IMR-90 (cell line): ENCODE results near the gene NOM1. TPM values are rescaled to one million over a fixed set of nuclear protein-coding genes. Genes with fewer than 3 reads are reported as not detected.

ENCODE experiments used
- ATAC-seq: fragments of 200-7000 bp; cut with Tn5 transposase; 2 replicates; pipeline ENCODE4 v1.9.1; 2020; ENCODE audit warnings: low read depth, mild to moderate bottlenecking, moderate library complexity
- BruUV-seq: library from RNA; stranded (reverse); fragments of 400-500 nt; replicated peaks from 2 replicates; lab custom pipeline; 2021; lab: Mats Ljungman, UMichigan
- CTCF ChIA-PET: fragments of 300-600 bp; formaldehyde crosslinking; extraction: SDS; loops from one replicate; lab custom pipeline; 2021; ENCODE audit warnings: antibody characterized with exemption; lab: Yijun Ruan, JAX
- POLR2A ChIA-PET: fragments of 300-600 bp; sonication (Branson Sonifier 250); formaldehyde crosslinking; loops from one replicate; lab custom pipeline; 2022; ENCODE audit warnings: antibody characterized with exemption; ENCODE audit not compliant: unreplicated experiment; lab: Charles Lee
- DNase-seq: peaks from one replicate; pipeline ENCODE4 v3.0.0; 2013
- H2AFZ ChIP-seq: replicated peaks from 2 replicates; pipeline ENCODE3; 2013; ENCODE audit warnings: low read length, mild to moderate bottlenecking; ENCODE audit not compliant: poor library complexity
- H2AK5ac ChIP-seq: 2 replicates; pipeline ENCODE4 v1.6.1; 2013; ENCODE audit warnings: low read depth, low read length, inconsistent platforms
- H2AK9ac ChIP-seq: replicated peaks from 2 replicates; pipeline ENCODE3; 2013; ENCODE audit warnings: mild to moderate bottlenecking, low read depth, low read length, moderate library complexity; ENCODE audit not compliant: poor library complexity
- H2BK120ac ChIP-seq: 2 replicates; pipeline ENCODE4 v1.6.1; 2013; ENCODE audit warnings: low read depth, low read length, inconsistent platforms
- H2BK15ac ChIP-seq: 3 replicates; pipeline ENCODE4 v1.6.1; 2013; ENCODE audit warnings: low read depth, low read length, inconsistent platforms
- H2BK20ac ChIP-seq: 2 replicates; pipeline ENCODE4 v1.6.1; 2013; ENCODE audit warnings: low read depth, mild to moderate bottlenecking, inconsistent platforms, low read length, moderate library complexity
- H2BK5ac ChIP-seq: 2 replicates; pipeline ENCODE4 v1.6.1; 2013; ENCODE audit warnings: mild to moderate bottlenecking, low read depth, low read length, inconsistent platforms; ENCODE audit not compliant: poor library complexity, severe bottlenecking
- H3K14ac ChIP-seq: replicated peaks from 2 replicates; pipeline ENCODE4 v1.6.1; 2013; ENCODE audit warnings: low read depth, low read length, inconsistent platforms
- H3K18ac ChIP-seq: 2 replicates; pipeline ENCODE4 v1.6.1; 2013; ENCODE audit warnings: low read depth, low read length, control low read depth
- H3K23ac ChIP-seq: 2 replicates; pipeline ENCODE4 v1.6.1; 2013; ENCODE audit warnings: low read depth, low read length, inconsistent platforms
- H3K27ac ChIP-seq: 2 replicates; pipeline ENCODE4 v1.5.1; 2013; ENCODE audit warnings: mild to moderate bottlenecking, control low read depth, low read length; ENCODE audit not compliant: insufficient read depth
- H3K27me3 ChIP-seq: 2 replicates; pipeline ENCODE4 v1.6.1; 2013; ENCODE audit warnings: low read length; ENCODE audit not compliant: control insufficient read depth, insufficient read depth
- H3K36me3 ChIP-seq: 2 replicates; pipeline ENCODE4 v1.6.1; 2013; ENCODE audit warnings: low read length, mixed read lengths; ENCODE audit not compliant: control insufficient read depth, insufficient read depth
- H3K4ac ChIP-seq: 2 replicates; pipeline ENCODE4 v1.6.1; 2013; ENCODE audit warnings: low read depth, low read length, inconsistent platforms
- H3K4me1 ChIP-seq: 2 replicates; pipeline ENCODE4 v1.6.1; 2013; ENCODE audit warnings: low read length, mixed read lengths; ENCODE audit not compliant: control insufficient read depth, insufficient read depth
- H3K4me2 ChIP-seq: 2 replicates; pipeline ENCODE4 v1.6.1; 2013; ENCODE audit warnings: low read depth, mild to moderate bottlenecking, control low read depth, low read length, moderate library complexity
- H3K4me3 ChIP-seq: 2 replicates; pipeline ENCODE4 v1.5.1; 2013; ENCODE audit warnings: low read depth, mild to moderate bottlenecking, control low read depth, low read length, moderate library complexity; ENCODE audit not compliant: insufficient read depth
- H3K56ac ChIP-seq: 2 replicates; pipeline ENCODE4 v1.6.1; 2013; ENCODE audit warnings: low read length, inconsistent platforms; ENCODE audit not compliant: insufficient read depth; ENCODE audit errors: extremely low read depth
- H3K79me1 ChIP-seq, 2 experiments: 2 replicates each; pipeline ENCODE4 v1.6.1; 2013; ENCODE audit warnings: low read length in 2 of 2, inconsistent platforms in 1 of 2, low read depth in 1 of 2
- H3K9ac ChIP-seq: 2 replicates; pipeline ENCODE4 v1.6.1; 2013; ENCODE audit warnings: low read depth, low read length, control low read depth
- H3K9me1 ChIP-seq: 2 replicates; pipeline ENCODE4 v1.6.1; 2013; ENCODE audit warnings: low read length, inconsistent platforms; ENCODE audit not compliant: insufficient read depth
- H3K9me3 ChIP-seq: 2 replicates; pipeline ENCODE4 v1.6.1; 2013; ENCODE audit warnings: low read length; ENCODE audit not compliant: control insufficient read depth, insufficient read depth
- H4K20me1 ChIP-seq: 2 replicates; pipeline ENCODE4 v1.6.1; 2013; ENCODE audit warnings: low read length, inconsistent platforms; ENCODE audit not compliant: insufficient read depth
- H4K5ac ChIP-seq: 2 replicates; pipeline ENCODE4 v1.6.1; 2013; ENCODE audit warnings: mild to moderate bottlenecking, low read depth, low read length, control low read depth
- H4K8ac ChIP-seq, 2 experiments: 2 replicates each; pipeline ENCODE4 v1.6.1; 2013; ENCODE audit warnings: low read depth in 2 of 2, low read length in 2 of 2, control low read depth in 1 of 2, inconsistent platforms in 1 of 2
- H4K91ac ChIP-seq: 2 replicates; pipeline ENCODE4 v1.6.1; 2013; ENCODE audit warnings: low read depth, low read length, inconsistent platforms; ENCODE audit not compliant: insufficient read depth
- BHLHE40 ChIP-seq: fragments of 150-350 bp; IDR thresholded peaks from 2 replicates; pipeline ENCODE4 v1.6.1; 2016; ENCODE audit warnings: mild to moderate bottlenecking, low read depth, low read length
- FOS ChIP-seq: fragments of 150-350 bp; IDR thresholded peaks from 2 replicates; pipeline ENCODE4 v1.6.1; 2016; ENCODE audit warnings: low read depth, low read length
- WGBS, 2 experiments: methylation state at CpG; one replicate each; pipeline versions ENCODE4 v1.1.5 to v1.1.7; 2013; ENCODE audit warnings: missing lambda C conversion rate in 2 of 2; ENCODE audit not compliant: insufficient read length in 1 of 2; ENCODE audit errors: extremely low coverage in 2 of 2; 5-methylcytosine and 5-hydroxymethylcytosine counted together
- dilution Hi-C: fragments of 300-500 bp; cut with HindIII; formaldehyde crosslinking; loops from one replicate; pipeline ENCODE4 v1.14.3; 2018; ENCODE audit warnings: low sequenced_read_pairs; ENCODE audit not compliant: unreplicated experiment
- in situ Hi-C: fragments of 300-500 bp; cut with MboI; formaldehyde crosslinking; loops from 3 replicates; pipeline ENCODE4 v1.14.3; 2019; ENCODE audit warnings: low sequenced_read_pairs, inconsistent platforms, mixed read lengths
- intact Hi-C: fragments of 100-400 bp; cut with micrococcal nuclease; formaldehyde crosslinking; loops from 2 replicates; pipeline ENCODE4 v1.10.0; 2022
- polyA plus RNA-seq, 3 experiments: library from polyadenylated mRNA; depleted of rRNA; stranded (reverse); fragments of >200 nt; gene quantifications; 2 replicates each; pipeline ENCODE4 v1.2.3, GENCODE V29; 2012; ENCODE audit warnings: low replicate concordance in 1 of 3
- total RNA-seq: library from RNA; depleted of rRNA; stranded (reverse); fragments of >200 nt; gene quantifications from 2 replicates; pipeline ENCODE4 v1.2.3, GENCODE V29; 2012

The NOM1 gene
- total and polyA plus RNA-seq, 2 of the 4 experiments (the other 2 are of a cell fraction): 15.3 to 15.4 TPM

DNA sequence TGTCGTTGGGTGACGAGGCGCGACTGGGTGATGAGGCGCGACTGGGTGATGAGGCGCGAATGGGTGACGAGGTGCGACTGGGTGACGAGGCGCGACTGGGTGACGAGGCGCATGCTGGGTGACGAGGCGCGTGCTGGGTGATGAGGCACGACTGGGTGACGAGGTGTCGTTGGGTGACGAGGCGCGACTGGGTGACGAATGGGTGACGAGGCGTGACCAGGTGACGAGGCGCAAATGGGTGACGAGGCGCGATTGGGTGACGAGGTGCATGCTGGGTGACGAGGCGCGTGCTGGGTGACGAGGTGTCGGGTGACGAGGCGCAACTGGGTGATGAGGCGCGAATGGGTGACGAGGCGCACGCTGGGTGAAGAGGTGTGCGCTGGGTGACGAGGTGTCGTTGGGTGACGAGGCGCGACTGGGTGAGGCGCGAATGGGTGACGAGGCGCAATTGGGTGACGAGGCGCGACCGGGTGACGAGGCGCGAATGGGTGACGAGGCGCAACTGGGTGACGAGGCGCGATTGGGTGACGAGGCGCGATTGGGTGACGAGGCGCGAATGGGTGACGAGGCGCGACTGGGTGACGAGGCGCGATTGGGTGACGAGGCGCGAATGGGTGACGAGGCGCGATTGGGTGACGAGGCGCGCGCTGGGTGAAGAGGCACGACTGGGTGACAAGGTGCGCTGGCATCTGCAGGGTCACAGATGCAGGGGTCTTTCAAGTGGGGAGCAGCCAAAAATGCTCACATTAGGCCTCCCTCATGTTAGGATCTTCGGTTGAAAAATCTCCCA, 7.9 kb upstream of the NOM1 start:
- no peaks in the 10 kb centered on the region for H3K9me1 ChIP-seq
- H2AK9ac ChIP-seq: no peak overlapping the region
- no peak overlapping the region for H2BK20ac ChIP-seq
- H2AFZ ChIP-seq: no peak overlapping the region
- no peak overlapping the region for H2BK15ac ChIP-seq
- no peak overlapping the region for H2BK120ac ChIP-seq
- CTCF ChIA-PET: no interaction called here
- intact Hi-C loops (no loop called here), in situ Hi-C loops (no loop called here), dilution Hi-C loops (no loop called here)
- H3K4ac ChIP-seq: no peak overlapping the region
- no peaks in the 10 kb centered on the region for H3K36me3 ChIP-seq
- H4K8ac ChIP-seq: no peak overlapping the region
- no peak overlapping the region for H4K91ac ChIP-seq
- BruUV-seq: no TSS peak
- no peak overlapping the region for H4K5ac ChIP-seq
- H3K9ac ChIP-seq: no peak overlapping the region
- no peak overlapping the region for H3K56ac ChIP-seq
- H3K18ac ChIP-seq: no peak overlapping the region
- peaks cover 2% of the 10 kb centered on the region; the same call in 1 of the 2 replicates for H3K9me3 ChIP-seq
- no peaks in the 10 kb centered on the region for H4K20me1 ChIP-seq
- H3K4me1 ChIP-seq: no peaks in the 10 kb centered on the region
- no peak for ATAC-seq
- 96% methylated on average over 79 of the region's 92 CpGs; no CpG with 5 or more reads in 1 of the 2 experiments for WGBS, 2 experiments
- H3K79me1 ChIP-seq: no peaks in the 10 kb centered on the region
- no peak overlapping the region for H3K27ac ChIP-seq
- H3K14ac ChIP-seq: no peak overlapping the region
- no peak overlapping the region for H3K23ac ChIP-seq
- peaks cover 27% of the 10 kb centered on the region for H3K27me3 ChIP-seq
- POLR2A ChIA-PET: no interaction called here
- no peak overlapping the region for H2BK5ac ChIP-seq
- no peak for DNase-seq
- TF ChIP-seq BHLHE40: no peak
- no peak for TF ChIP-seq FOS
- H3K4me2 ChIP-seq: no peak overlapping the region
- no peak overlapping the region for H2AK5ac ChIP-seq
- H3K4me3 ChIP-seq: no peak overlapping the region
